Measurements from ENCODE around the gene ZNF550.
"Not testable (repeated sequence)": the region's sequence is repeated elsewhere in the genome, so short reads cannot be mapped to it uniquely, and the experiment has no call there.

The ZNF550 gene

DNA sequence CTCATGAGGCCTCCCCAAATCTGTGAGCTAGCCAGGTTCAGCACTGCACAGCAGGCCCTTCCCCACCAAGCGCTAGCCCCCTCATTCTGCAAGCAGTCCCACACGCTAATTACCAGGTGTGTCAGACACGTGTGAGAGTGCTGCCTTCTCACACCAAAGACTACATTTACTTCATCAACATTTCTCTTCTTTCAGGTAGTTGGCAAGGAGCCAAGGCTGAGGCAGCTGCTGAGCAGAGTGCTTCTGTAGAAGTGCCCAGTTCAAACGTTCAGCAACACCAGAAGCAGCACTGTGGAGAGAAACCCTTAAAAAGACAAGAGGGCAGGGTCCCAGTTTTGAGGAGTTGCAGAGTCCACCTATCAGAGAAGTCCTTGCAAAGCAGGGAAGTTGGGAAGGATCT is 53.5 kb downstream of the ZNF550 start:
- DNase-seq (ENCODE audit: low read depth): no peak
- TF ChIP-seq, protein P1, sequence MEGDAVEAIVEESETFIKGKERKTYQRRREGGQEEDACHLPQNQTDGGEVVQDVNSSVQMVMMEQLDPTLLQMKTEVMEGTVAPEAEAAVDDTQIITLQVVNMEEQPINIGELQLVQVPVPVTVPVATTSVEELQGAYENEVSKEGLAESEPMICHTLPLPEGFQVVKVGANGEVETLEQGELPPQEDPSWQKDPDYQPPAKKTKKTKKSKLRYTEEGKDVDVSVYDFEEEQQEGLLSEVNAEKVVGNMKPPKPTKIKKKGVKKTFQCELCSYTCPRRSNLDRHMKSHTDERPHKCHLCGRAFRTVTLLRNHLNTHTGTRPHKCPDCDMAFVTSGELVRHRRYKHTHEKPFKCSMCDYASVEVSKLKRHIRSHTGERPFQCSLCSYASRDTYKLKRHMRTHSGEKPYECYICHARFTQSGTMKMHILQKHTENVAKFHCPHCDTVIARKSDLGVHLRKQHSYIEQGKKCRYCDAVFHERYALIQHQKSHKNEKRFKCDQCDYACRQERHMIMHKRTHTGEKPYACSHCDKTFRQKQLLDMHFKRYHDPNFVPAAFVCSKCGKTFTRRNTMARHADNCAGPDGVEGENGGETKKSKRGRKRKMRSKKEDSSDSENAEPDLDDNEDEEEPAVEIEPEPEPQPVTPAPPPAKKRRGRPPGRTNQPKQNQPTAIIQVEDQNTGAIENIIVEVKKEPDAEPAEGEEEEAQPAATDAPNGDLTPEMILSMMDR (conservative IDR thresholded peaks at IDR 0.05; ENCODE audit: control insufficient read depth, insufficient read depth, low read depth, low read length): no peak
- H3K4me3 ChIP-seq (ENCODE audit: control insufficient read depth, low read depth, low read length): no peak overlapping the region

DNA sequence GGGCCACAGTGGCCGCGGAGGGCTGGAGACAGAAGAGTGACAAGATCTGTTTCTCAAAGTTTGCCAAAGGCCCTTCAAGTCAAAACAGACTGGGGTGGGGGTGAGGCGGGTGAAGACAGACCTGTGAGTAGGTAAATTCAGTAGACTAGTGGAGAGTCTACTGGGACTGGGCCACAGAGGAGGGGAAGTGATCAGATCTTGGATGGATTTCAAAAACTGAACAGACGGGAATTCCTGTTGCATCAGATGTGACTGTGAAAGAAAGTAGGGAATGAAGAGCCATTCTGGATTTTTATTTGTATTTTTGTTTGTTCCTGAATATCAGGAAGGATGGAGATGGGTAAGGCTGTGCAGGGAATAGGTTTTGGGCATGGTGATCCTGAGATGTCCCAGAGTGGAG is 59.3 kb downstream of the ZNF550 start:
- DNase-seq (ENCODE audit: low read depth): peak; percentile 56
- H3K4me3 ChIP-seq (ENCODE audit: control insufficient read depth, low read depth, low read length): peak overlapping the region; percentile 37

- peak within 1 kb of the TSS; percentile 62 for H3K4me3 ChIP-seq (ENCODE audit: control insufficient read depth, low read depth, low read length)
- DNase-seq (ENCODE audit: low read depth): peak; percentile 95
These were observed 59.8 kb downstream of the ZNF550 start, which contains the start of gene ZNF773 for GRCh38 chr19:57499680-57500395. TSS of gene ZNF773 (plus strand) at chr19:57499938. CDS start at chr19:57500081, 143 bp downstream.

DNA sequence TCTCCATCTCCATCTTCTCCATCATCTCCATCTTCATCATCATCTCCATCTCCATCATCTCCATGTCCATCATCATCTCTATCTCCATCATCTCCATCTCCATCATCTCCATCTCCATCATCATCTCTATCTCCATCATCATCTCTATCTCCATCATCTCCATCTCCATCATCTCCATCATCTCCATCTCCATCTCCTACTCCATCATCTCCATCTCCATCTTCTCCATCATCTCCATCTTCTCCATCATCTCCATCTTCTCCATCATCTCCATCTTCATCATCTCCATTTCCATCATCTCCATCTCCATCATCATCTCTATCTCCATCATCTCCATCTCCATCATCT is 60.4 kb downstream of the ZNF550 start:
- not testable (repeated sequence) for DNase-seq (ENCODE audit: low read depth); H3K4me3 ChIP-seq (ENCODE audit: control insufficient read depth, low read depth, low read length)

DNA sequence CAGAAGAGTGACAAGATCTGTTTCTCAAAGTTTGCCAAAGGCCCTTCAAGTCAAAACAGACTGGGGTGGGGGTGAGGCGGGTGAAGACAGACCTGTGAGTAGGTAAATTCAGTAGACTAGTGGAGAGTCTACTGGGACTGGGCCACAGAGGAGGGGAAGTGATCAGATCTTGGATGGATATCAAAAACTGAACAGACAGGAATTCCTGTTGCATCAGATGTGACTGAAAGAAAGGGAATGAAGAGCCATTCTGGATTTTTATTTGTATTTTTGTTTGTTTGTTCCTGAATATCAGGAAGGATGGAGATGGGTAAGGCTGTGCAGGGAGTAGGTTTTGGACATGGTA is 71.4 kb downstream of the ZNF550 start:
- H3K4me3 ChIP-seq (ENCODE audit: control insufficient read depth, low read depth, low read length): peak overlapping the region; percentile 31
- peak; percentile 31 for DNase-seq (ENCODE audit: low read depth)

- peak; percentile 83 for DNase-seq (ENCODE audit: low read depth)
- H3K4me3 ChIP-seq (ENCODE audit: control insufficient read depth, low read depth, low read length): peak within 1 kb of the TSS; percentile 87
These were observed 72.0 kb downstream of the ZNF550 start, which contains the start of gene ZNF419 for GRCh38 chr19:57487477-57488298. TSS of gene ZNF419 (plus strand) at chr19:57487750. CDS start at chr19:57487951, 201 bp downstream.
